NCI-H345 treated with DMSO at 0.1 percent for 48 hours (cell line): ENCODE results near the gene AQP2.

ENCODE experiments used
- DNase-seq: peaks from one replicate; lab custom pipeline; 2025; ENCODE audit not compliant: unreplicated experiment; lab: John Stamatoyannopoulos, UW

Gene AQP2

GRCh38 chr12:49920241-49920914, 30.2 kb upstream of the AQP2 start:
- DNase-seq: no peak

- no peak for DNase-seq
Measured at GRCh38 chr12:49920915-49921286, 29.6 kb upstream of the AQP2 start.

GRCh38 chr12:49921299-49921698, 29.2 kb upstream of the AQP2 start:
- no peak for DNase-seq

- no peak for DNase-seq
Measured at GRCh38 chr12:49921936-49922335, 28.6 kb upstream of the AQP2 start.

- DNase-seq: no peak
Measured at GRCh38 chr12:49922349-49923034, 28.0 kb upstream of the AQP2 start.

- no peak for DNase-seq
Measured at GRCh38 chr12:49923035-49923644, 27.4 kb upstream of the AQP2 start.

- no peak for DNase-seq
Measured at GRCh38 chr12:49923880-49924556, 26.5 kb upstream of the AQP2 start.

- DNase-seq: no peak
Measured at GRCh38 chr12:49924628-49925246, 25.8 kb upstream of the AQP2 start.

GRCh38 chr12:49925433-49926204, 24.9 kb upstream of the AQP2 start:
- DNase-seq: no peak

GRCh38 chr12:49928471-49928870, 22.1 kb upstream of the AQP2 start:
- DNase-seq: no peak

- no peak for DNase-seq
Measured at GRCh38 chr12:49929581-49929980, 21.0 kb upstream of the AQP2 start.

GRCh38 chr12:49930515-49931288, 19.8 kb upstream of the AQP2 start:
- no peak for DNase-seq

- DNase-seq: no peak
Measured at GRCh38 chr12:49932023-49932422, 18.5 kb upstream of the AQP2 start.

- DNase-seq: no peak
Measured at GRCh38 chr12:49932533-49933130, 17.9 kb upstream of the AQP2 start.

GRCh38 chr12:49933796-49934195, 16.7 kb upstream of the AQP2 start:
- no peak for DNase-seq

- DNase-seq: no peak
Measured at GRCh38 chr12:49934505-49934904, 16.0 kb upstream of the AQP2 start.

GRCh38 chr12:49936925-49937324, 13.6 kb upstream of the AQP2 start:
- DNase-seq: no peak

- no peak for DNase-seq
Measured at GRCh38 chr12:49937639-49938300, 12.8 kb upstream of the AQP2 start.

- DNase-seq: no peak
Measured at GRCh38 chr12:49939307-49939706, 11.2 kb upstream of the AQP2 start.
